ENCODE measurements around the gene MAML3.
A peak's percentile ranks its signal among the peaks of the same experiment; 100 is the strongest.

The MAML3 gene

DNA sequence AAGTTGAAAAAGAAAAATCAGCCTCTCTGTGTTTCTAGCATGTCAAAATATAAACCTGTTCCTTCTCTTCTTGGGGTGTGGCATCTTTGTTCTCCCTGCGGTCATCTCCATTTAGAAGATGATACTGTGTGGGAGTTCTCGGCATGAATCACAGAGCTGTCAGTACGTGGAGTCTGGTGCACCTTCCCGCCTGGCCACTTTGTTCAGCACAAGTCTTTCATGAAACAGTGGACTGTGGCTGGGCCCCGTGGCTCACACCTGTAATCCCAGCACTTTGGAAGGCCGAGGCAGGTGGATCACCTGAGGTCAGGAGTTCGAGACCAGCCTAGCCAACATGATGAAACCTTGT is 166.5 kb downstream of the MAML3 start:
- DNase-seq: no peak

DNA sequence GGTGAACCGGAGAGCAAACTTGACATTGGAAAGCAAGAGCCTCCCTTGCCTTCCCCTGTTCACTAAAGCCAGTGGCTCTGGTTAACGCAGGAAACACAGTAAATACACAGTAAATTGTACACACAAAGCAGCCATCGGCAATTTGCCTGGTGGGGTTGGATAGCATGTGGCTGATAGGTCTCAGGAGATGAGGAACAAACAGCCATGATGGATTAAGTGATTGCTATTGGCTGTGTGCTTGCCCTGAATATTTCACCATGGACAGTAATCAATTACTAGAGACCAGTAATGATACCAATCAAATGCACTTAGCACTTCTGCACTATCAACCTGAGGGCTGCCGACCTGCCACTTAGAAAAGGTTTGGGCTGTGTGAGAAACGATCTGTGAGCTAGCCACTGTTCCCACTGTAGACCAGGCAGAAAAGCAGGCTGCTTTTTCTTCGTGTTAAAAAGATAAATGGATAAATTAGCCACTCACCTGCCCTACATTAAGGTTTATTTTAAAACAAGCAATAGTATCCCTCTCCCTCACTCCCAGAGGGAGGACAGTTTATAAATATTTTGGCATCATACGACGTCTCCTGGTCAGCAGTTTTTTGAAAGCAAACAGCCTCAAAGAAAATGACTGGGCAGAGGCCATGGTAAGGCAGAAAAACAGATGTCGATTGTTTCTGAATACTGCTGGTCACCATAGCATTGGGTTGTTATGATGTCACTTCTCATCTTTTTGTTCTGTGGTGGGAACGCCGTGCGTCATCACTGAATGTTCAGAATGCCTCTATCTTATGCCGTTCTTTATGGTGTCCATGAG is 167.1 kb downstream of the MAML3 start:
- DNase-seq: no peak

DNA sequence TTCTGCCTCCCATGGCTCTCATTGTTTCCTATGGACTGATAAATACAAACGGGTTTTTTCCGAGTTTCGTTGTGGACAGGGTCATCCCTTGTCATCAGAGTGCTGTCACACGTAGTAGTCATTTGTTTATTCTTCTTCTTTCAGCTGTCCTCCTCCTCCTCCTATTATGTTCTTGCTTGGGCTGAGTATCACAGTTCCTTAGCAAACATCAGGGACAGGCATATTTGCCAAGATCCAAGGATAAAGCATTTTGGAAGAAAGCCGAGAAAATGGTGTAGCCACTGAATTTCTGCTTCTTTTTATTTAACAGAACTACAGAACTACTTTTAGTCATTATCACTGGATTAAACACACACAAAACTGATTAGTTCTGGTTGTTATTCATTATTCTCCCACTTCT is 167.9 kb downstream of the MAML3 start:
- no peak for DNase-seq

DNA sequence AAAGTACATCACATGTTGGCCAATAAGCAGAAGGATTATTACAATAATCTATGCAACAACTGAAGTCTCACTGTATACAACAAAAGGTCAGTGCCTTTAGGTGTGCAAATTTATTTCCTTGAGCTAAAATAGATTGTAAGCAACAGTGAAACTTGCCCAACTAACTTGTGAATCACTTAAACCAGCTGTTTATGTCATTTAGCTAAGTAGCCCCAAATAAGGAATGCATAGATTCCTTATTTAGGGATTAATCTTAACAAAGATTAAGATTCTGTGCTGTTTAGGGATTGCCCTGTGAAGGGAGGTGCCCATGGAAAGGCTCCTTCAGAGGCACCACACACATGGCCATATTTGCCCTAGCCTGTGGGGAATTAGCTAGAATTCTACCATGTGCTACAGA is 168.6 kb downstream of the MAML3 start:
- DNase-seq: no peak

DNA sequence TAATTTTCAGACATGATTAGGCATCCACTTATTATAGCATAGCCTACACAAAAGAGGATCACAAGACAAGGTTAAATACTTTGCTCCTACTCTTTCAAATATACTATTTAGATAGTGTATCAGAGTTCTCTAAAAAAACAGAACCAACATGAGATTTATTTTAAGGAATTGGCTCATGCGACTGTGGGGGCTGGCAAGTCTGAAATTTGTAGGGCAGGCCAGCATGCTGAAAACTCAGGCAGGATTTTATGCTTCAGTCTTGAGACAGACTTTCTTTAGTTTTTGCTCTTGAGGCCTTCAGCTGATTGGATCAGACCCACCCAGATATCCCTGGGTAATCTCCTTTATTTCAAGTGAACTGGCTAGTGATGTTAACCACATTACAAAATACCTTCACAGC is 169.5 kb downstream of the MAML3 start:
- no peak for DNase-seq

DNA sequence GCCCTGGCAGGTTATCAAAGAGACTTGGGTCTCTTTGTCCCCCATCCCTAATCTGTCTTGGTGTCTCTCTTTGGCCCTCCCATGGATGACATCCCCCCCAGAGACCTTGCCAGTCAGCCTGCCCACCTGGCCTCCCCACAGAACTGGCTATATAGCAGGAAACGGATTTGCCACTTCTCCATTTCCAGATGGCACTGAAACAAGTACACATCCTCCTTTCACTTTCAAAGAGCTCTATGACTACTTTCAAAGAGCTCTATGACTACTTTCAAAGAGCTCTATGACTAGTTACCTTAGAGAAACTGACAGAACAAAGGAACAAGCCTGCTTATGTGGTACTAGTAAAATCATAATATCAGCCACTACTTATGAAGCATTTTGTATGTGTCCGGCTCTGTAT is 175.3 kb downstream of the MAML3 start:
- peak; percentile 68 to 72 for DNase-seq

DNA sequence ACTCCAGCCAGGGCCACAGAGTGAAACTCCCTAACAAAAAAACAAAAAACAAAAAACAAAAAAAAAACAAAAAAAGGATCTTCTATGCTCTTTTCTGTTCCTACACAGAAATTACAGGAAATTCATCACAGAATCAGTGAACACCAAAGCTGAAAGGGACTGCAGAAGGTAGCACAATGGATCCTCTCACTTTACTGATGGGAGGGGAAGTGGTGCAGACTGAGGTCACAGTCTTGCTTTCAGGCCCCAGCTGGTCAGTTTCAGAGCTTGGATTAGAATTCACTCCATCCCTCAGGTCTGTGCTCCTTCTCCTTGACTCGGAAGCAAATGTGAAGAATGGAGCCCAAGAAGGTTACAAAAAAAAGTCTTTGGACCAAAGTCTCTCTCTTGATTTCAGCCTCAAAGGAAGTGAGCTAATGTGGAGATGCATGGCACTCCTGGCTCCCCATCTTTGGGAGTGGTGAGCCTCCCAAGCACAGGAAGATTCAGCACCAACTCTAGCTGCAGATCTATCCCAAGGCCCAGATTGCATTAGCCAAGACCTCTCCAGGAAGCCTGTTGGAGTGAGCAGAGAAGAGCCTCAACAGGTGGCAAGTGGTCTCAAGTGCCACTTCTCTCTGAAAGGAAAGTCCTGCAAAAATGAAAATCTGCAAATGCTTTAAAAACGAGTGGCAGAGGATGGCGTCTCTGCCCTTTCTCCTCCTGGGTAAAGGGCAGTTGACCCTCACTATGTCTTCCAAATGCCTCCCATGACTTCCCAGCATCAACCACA is 176.0 kb downstream of the MAML3 start:
- DNase-seq: no peak

DNA sequence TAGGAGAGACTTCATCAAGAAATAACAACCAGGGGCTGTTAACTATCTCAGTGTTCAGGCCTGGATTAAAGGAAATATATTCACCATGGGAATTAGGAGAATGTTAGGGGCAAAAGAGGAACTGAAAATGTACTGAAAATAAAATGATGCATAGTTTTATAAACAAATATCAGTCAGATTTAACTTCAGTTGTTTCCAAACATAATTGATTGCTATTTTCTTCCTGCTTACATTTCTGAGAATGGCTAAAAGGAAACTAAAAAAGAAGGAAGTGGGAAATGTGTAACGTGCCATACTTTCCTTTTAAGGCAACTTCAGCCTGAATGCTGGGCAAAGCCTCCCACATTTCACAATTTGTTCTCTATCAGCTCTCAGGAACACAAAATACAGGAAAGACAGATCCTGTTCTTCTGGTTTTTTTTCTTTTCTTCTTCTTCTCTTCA is 178.1 kb downstream of the MAML3 start:
- DNase-seq: peak; percentile 56 to 75

DNA sequence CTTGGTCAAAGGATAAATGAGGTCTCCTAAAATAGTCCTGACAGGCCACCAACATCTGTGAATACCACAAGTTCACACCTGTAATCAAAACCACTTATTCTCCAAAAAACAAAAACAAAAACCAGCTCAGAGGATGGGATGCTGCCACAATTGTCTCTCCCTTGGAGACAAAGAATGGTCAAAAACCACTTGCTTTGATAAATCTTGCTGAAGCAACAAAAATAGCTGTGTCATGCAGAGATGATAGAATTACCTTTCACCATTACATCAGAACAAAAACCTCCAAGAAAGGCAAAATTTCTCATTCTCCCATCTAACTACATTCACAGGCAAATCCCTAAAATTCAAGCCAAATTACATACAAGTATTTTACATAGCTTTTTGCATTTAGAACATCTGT is 180.4 kb downstream of the MAML3 start:
- DNase-seq: no peak

DNA sequence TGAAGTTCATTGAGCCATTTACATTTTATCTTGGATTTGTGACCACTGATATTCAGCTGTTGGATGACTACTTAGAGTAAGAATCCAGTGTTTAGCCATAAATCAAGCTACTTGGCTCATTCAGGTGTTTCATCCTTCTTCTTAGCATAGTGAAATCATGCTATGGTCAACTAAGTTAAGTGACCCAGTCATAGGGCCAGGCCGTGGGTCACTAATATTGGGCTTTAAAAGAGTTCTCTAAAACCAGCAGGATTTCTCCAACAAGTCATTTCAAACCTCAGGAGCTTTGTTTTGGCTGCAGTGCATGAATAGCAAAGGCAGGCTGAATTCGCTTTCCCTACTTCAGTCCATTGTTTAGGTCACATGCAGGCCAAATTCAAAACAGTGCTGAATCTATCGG is 181.0 kb downstream of the MAML3 start:
- no peak for DNase-seq

DNA sequence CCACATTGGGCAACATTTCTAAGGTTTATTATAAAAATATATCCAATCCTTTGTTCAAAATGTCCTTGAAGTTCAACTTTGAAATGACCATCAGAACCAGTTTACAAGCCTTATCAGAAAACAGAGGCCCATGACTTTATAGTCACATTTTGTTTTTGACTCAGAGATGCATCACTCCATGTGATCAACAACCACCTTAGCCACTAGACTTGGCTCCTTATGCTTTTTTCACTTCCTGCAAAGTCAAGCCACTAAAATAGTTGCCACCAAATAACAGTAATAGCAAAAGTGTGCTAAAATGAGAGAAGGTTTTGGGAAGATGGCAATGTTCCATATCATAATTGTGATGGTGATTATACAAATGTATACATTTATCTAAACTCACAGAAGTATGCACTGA is 181.7 kb downstream of the MAML3 start:
- no peak for DNase-seq

DNA sequence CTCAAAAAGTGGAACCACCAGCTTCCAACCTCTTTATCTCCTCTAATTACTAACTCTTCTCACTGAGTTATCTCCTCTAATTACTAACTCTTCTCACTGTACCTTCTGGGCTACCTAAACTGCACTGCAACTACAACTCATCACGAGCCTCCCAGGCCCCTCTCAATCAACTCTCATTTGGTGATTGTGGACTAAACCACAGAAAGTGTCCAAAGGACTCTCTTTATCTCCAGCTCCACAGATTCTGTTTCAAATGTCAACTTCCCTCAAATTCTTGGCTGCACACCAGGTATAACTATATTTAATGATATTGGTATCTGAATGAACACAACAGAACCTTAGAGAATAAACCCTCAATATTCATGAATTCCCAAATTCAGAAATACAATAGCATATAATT is 182.9 kb downstream of the MAML3 start:
- no peak for DNase-seq

DNA sequence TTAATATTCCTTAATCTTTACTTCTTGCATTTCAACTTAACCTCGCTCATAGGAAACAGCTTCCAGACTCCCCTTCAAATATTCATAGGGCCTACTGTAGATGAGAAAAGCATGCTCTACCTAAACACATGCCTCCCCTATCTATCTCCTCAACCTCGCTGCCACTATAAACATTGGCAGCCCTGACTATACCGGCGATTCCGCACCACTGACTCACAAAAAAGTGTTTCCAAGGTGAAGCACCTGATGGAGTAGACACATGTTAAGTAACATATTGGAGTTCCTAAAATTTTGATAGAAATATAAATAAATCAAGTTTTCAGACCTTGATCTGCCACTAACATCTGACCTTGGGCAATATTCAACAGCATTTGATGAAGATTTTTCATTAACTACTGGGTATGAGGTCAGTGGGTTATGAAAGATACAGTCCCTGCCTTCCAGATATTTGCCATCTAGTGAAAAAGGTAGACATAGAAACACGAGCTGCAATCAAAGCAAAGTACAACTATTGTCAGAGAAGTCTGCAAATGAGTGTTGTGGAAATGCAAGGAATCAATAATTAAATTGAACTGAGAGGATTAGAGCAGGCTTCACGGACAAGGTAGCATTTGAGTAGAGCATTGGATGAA is 184.2 kb downstream of the MAML3 start:
- DNase-seq: no peak

DNA sequence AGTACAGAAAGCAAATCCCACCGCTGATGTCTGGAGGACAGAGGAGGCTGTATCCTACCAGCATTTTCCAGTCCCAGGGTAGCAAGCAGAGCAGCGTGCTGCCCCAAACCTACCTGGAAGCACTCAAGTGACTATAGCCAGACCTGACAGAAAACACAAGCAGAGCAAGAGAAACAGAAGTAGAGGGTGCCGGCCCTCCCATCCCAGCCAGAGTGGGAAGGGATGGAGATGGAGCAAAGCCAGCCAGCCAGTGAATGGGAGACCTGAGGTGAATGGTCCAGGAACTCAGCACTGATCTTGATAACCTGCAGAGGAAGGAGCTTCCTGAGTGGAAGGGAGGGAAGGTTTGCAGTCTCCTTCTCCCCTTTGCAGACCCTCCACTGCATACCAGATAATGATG is 185.2 kb downstream of the MAML3 start:
- no peak for DNase-seq

DNA sequence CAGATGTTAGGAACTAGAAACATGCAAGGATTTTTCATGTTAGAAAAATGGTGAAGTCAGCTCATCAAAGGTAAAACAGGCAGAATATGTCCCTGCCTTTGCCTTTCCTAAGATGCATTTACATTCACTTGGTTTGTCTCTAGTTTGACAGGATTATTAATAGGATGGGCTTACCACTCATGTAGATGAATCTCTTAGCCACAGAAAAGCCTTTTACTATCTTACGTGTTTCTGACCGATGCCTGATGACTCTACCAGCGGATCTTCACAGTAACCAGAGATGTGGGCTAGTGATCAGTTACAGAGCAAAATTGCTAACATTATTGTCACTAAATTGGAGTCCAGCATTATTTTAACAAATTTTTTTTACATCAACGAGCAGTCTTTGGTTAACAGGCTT is 187.6 kb downstream of the MAML3 start:
- DNase-seq: no peak

DNA sequence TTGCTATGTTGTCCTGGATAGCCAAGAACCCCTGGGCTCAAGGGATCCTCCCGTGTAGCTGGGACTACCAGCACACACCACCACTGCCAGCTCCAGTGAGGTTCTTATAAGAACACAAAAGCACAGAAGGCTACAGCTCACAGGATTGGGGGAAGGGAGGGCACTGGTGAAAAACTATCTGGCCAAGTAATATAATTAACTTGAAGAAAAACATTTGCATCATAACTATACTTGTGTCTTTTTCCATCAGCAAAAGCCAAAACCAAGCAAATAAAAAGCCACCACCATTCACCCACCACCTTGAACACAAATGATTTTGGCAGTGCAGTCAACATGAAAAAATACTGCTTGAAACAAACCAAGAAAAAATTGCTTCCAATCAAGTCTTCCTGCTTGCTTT is 188.2 kb downstream of the MAML3 start:
- no peak for DNase-seq

DNA sequence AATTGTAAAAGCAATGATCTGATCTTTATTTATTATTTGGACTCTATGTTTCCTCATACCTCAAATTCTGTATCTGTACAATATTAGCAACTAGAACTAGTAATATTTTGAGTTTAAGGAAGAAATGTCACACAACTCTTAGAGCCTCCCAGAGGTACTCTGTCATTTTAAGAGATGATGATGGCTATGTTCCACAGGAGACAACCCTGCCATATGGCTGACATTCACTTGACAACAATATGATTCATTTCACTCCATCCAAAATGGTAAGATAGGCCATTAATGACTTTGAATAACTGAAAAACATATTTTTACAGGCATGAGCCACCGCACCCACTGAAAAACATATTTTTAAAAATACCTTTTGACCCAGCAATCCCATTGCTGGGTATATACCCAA is 190.3 kb downstream of the MAML3 start:
- no peak for DNase-seq

DNA sequence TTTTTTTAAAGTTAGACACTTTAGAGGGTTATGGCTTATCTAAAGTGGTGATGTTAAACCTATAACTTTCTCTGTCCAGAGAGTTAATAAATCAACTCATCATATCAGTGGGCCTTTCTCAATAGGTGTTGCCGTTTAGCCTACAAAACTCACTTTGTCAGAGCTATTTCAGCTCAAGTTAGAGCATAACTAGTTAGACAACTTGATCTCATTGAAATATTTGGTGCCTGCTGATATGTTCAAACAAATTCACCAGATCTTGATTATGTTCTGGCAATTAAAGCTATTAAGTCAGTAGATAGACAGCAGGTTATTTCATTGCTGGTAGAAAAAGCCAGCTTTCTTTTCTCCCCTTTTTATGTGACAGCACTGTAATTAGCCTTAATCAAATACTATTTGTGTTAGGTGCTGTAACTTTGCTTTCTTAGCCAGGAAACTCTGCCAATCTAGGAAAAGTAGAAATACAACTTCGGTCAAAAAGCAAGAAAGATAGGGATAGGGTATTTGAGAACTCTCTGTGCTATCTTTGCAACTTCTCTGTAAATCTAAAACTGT is 191.8 kb downstream of the MAML3 start:
- DNase-seq: no peak

DNA sequence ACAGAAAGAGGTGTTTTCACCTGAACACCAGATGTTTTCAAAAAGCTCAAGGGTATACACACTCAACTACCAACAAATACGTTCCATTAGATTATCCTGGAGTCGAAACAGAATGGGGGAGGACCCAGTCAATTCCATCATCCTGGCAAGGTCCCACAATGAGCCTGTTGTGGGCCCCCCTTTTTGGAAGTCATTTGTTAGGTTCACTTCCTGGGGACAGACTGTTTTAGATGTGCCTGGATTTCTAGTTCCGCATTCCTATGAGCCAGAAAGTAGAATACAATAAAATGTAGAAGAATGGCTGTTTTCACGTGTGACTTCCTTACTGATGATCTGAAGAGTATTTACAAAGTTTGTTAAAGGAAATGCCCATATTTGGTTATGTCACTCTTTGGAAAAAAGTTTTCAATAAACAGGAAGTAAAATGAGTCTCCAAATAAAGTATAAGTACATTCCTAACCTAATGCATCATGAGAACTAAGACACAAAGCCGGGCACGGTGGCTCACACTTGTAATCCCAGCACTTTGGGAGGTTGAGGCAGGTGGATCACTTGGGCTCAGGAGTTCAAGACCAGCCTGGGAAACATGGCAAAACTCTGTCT is 192.5 kb downstream of the MAML3 start:
- no peak for DNase-seq

DNA sequence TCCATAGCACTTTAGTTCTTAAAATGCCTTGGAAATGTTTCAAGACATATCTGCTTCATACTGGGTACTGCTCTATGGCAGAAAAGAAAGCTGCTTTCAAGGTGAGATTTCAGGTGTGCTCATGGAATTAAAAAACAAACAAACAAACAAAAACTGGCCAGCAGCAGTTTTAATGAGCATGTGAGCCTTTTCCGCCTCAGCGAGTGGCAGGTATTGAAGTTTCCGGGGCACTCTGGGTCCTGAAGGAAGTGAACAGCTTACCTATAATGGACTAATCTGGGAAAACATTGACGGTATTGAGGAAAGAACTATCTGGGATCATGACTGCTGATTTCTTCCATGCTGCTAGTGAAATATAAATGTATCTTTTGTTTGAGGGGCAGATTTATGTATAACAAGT is 194.6 kb downstream of the MAML3 start:
- DNase-seq: no peak

DNA sequence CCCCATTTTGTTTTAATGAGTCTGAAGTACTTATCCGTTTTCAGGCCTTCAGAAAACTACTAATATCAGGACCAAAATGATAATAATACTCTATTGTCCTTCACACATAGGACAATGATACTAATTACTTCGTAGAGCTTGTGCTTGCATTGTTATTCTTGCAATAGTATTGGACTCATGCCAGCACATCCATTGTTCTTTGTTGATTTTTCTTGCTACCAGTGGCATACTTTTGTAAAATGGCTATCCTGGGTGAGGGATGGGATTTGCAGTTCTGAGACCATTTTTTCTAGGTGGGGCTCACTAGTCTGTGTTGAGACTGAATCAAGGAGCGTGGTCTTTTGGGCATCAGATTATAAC is 195.3 kb downstream of the MAML3 start:
- DNase-seq: no peak

DNA sequence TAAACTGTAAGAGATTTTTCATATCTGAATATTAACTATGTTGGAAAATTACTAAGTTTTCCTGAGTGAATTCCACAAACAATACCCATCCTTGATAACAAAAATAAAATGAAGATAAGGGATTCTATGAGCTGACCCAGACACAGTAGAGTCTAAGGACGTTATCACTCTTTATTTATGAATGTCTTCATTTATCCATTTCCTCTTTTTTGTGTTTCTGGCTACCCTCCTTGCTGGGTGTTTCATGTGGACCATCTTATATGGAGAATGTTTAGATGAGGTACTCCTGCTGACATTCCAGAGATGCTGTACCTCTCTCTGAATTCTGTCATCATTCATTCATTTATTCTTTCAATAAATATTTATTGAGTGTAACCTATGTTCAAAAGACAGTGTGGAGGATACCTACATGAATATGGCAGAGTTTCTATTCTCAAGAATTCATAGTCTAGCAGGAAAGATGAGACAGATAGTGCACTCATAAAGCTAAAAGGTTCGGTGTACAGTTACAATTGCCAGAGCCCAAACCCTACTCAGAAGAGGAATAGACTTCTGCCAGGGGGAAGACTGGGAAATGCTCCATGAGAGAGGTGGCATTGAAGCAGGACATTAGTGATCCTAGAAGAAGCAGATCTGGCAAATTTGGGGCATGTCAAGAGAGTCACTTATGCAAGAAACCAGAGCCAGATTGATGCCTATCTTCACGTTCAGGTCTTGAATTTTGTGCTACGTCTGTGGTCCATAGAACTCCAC is 195.8 kb downstream of the MAML3 start:
- no peak for DNase-seq

DNA sequence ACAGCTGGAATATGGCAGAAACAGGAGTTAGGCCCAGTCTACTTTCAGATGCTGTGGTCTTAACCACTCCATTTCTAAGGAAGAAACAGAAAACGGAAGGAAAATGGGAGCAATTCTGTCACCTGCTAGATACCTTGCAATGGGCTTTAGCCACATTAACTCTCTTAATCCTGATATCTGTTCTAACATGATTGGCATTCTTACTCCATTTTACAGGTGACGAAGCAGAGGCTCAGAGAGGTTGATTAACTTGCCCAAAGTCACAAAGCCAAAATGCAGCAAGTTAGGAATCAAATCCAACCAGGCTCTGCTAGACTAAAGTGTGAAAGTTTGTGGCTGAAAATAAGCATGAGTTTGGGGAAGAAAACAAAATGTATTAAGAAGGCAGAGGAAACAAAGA is 196.9 kb downstream of the MAML3 start:
- DNase-seq: no peak
